HepG2 (cell line): ENCODE results near the gene WDR91. TPM values are rescaled to one million over a fixed set of nuclear protein-coding genes. Genes with fewer than 3 reads are reported as not detected.

ENCODE experiments used
- ATAC-seq: fragments of 200-7000 bp; cut with Tn5 transposase; 3 replicates; pipeline ENCODE4 v1.9.1; 2020; ENCODE audit warnings: mild to moderate bottlenecking, moderate library complexity
- BruUV-seq: library from RNA; stranded (reverse); fragments of 400-500 nt; replicated peaks from 2 replicates; lab custom pipeline; 2021; lab: Mats Ljungman, UMichigan
- CTCF ChIA-PET: fragments of 300-600 bp; formaldehyde crosslinking; extraction: SDS; loops from one replicate; lab custom pipeline; 2021; ENCODE audit warnings: low total read pairs, inconsistent platforms, low intra/inter-chr PET ratio; lab: Yijun Ruan, JAX
- POLR2A ChIA-PET: fragments of 350-600 bp; sonication (Branson Sonifier 250); formaldehyde crosslinking; loops from one replicate; lab custom pipeline; 2020; ENCODE audit warnings: antibody characterized with exemption, inconsistent platforms; lab: Yijun Ruan, JAX
- DNase-seq: peaks from one replicate; pipeline ENCODE4 v3.0.0-alpha.2; 2015; ENCODE audit warnings: low spot score
- FAIRE-seq: peaks from 3 replicates; lab custom pipeline; 2011; peaks lifted over from hg19 to GRCh38; lab: Jason Lieb, UNC
- H2AFZ ChIP-seq: one replicate; pipeline ENCODE4 v1.6.1; 2011; ENCODE audit warnings: low read length, inconsistent platforms
- H3K27ac ChIP-seq: fragments of 300-600 bp; 3 replicates; pipeline ENCODE4 v1.8.0; 2011; ENCODE audit warnings: mixed run types, mild to moderate bottlenecking, mixed read lengths, low read length, inconsistent platforms; ENCODE audit not compliant: insufficient read depth; ENCODE audit errors: extremely low read length
- H3K27me3 ChIP-seq, 2 experiments: fragments of 200-600 bp in 1 of 2; 2 replicates in 1 of 2; 3 replicates in 1 of 2; pipeline versions ENCODE4 v1.6.0 to v1.8.0; 2011; ENCODE audit warnings: low read length in 2 of 2, mild to moderate bottlenecking in 2 of 2, moderate library complexity in 2 of 2, inconsistent platforms in 1 of 2; ENCODE audit not compliant: insufficient read depth in 2 of 2, control insufficient read depth in 1 of 2
- H3K36me3 ChIP-seq, 2 experiments: fragments of 200-600 bp in 1 of 2; replicated peaks in 1 of 2; 2 replicates in 1 of 2; 3 replicates in 1 of 2; pipeline versions ENCODE4 v1.5.1 to v1.8.0; 2011; ENCODE audit warnings: low read length in 2 of 2, inconsistent platforms in 1 of 2; ENCODE audit not compliant: insufficient read depth in 2 of 2, control insufficient read depth in 1 of 2
- H3K4me1 ChIP-seq: 2 replicates; pipeline ENCODE4 v1.5.1; 2012; ENCODE audit warnings: low read length, inconsistent platforms; ENCODE audit not compliant: insufficient read depth
- H3K4me2 ChIP-seq: 2 replicates; pipeline ENCODE4 v1.6.0; 2011; ENCODE audit warnings: low read depth, low read length, inconsistent platforms
- H3K4me3 ChIP-seq, 3 experiments: fragments of 200-600 bp in 1 of 3; sonication (generic), shearing (Covaris generic) in 1 of 3; replicated peaks in 1 of 3; 2 replicates each; pipeline ENCODE4 v1.5.1; 2011 to 2016; ENCODE audit warnings: low read length in 3 of 3, inconsistent platforms in 2 of 3, low read depth in 2 of 3, mild to moderate bottlenecking in 2 of 3, control low read depth in 1 of 3, mixed read lengths in 1 of 3; ENCODE audit not compliant: insufficient read depth in 1 of 3
- H3K79me2 ChIP-seq: one replicate; pipeline ENCODE4 v1.6.1; 2011; ENCODE audit warnings: low read length, inconsistent platforms; ENCODE audit not compliant: insufficient read depth
- H3K9ac ChIP-seq: 2 replicates; pipeline ENCODE4 v1.6.0; 2011; ENCODE audit warnings: mild to moderate bottlenecking, low read depth, low read length, inconsistent platforms; ENCODE audit not compliant: insufficient read depth
- H3K9me3 ChIP-seq: 2 replicates; pipeline ENCODE4 v1.5.1; 2012; ENCODE audit warnings: mild to moderate bottlenecking, low read length
- H4K20me1 ChIP-seq: 2 replicates; pipeline ENCODE4 v1.6.0; 2011; ENCODE audit warnings: inconsistent platforms, mild to moderate bottlenecking, low read length, moderate library complexity; ENCODE audit not compliant: insufficient read depth
- CENPX ChIP-seq: sonication (generic); formaldehyde crosslinking; IDR thresholded peaks from 2 replicates; pipeline ENCODE4 v1.9.0; 2021; ENCODE audit warnings: mild to moderate bottlenecking, missing genetic modification reagents, moderate library complexity
- E2F5 ChIP-seq: sonication (generic); formaldehyde crosslinking; conservative IDR thresholded peaks from 2 replicates; pipeline ENCODE4 v1.4.0; 2020; ENCODE audit warnings: missing genetic modification reagents
- EZH2 ChIP-seq: conservative IDR thresholded peaks from 2 replicates; pipeline ENCODE4 v1.6.1; 2012; ENCODE audit warnings: mild to moderate bottlenecking, low read depth, low read length, moderate library complexity
- GRHL1 ChIP-seq: sonication (generic); formaldehyde crosslinking; conservative IDR thresholded peaks from 2 replicates; pipeline ENCODE4 v1.8.0; 2022; ENCODE audit warnings: missing genetic modification reagents
- PHF20 ChIP-seq: sonication (generic); formaldehyde crosslinking; IDR thresholded peaks from 2 replicates; pipeline ENCODE4 v1.5.0; 2020; ENCODE audit warnings: mild to moderate bottlenecking, missing genetic modification reagents
- SIN3A ChIP-seq: IDR thresholded peaks from 2 replicates; pipeline ENCODE4 v1.6.1; 2011; ENCODE audit warnings: low read depth, mild to moderate bottlenecking, control low read depth, low read length, borderline replicate concordance
- SNRNP70 ChIP-seq: fragments of 200-400 bp; formaldehyde crosslinking; IDR thresholded peaks from 2 replicates; pipeline ENCODE4 v1.6.1; 2017; ENCODE audit warnings: mild to moderate bottlenecking, low read depth, low read length, moderate library complexity
- ZC3H4 ChIP-seq: sonication (generic); formaldehyde crosslinking; IDR thresholded peaks from 2 replicates; pipeline ENCODE4 v1.4.0; 2020; ENCODE audit warnings: missing genetic modification reagents, borderline replicate concordance
- ZFYVE20 ChIP-seq: sonication (generic); formaldehyde crosslinking; IDR thresholded peaks from 2 replicates; pipeline ENCODE4 v1.8.0; 2023; ENCODE audit warnings: low read depth, mild to moderate bottlenecking, moderate library complexity, missing genetic modification reagents, borderline replicate concordance
- ZNF20 ChIP-seq: sonication (generic); formaldehyde crosslinking; IDR thresholded peaks from 2 replicates; pipeline ENCODE4 v1.4.0; 2020; ENCODE audit warnings: mild to moderate bottlenecking, moderate library complexity, missing genetic modification reagents
- ZNF224 ChIP-seq: sonication (generic); formaldehyde crosslinking; IDR thresholded peaks from 2 replicates; pipeline ENCODE4 v1.5.0; 2020; ENCODE audit warnings: mild to moderate bottlenecking, missing genetic modification reagents
- ZNF574 ChIP-seq: sonication (generic); formaldehyde crosslinking; IDR thresholded peaks from 2 replicates; pipeline ENCODE4 v1.4.0; 2020; ENCODE audit warnings: missing genetic modification reagents
- ZNF816 ChIP-seq: sonication (generic); formaldehyde crosslinking; IDR thresholded peaks from 2 replicates; pipeline ENCODE4 v1.8.0; 2022; ENCODE audit warnings: missing genetic modification reagents, mild to moderate bottlenecking, borderline replicate concordance
- ZNF83 ChIP-seq: sonication (generic); formaldehyde crosslinking; IDR thresholded peaks from 2 replicates; pipeline ENCODE4 v1.4.0; 2020; ENCODE audit warnings: missing genetic modification reagents, mild to moderate bottlenecking, borderline replicate concordance
- WGBS: methylation state at CpG from one replicate; pipeline ENCODE4 v1.1.6; 2017; ENCODE audit warnings: low lambda C conversion rate; 5-methylcytosine and 5-hydroxymethylcytosine counted together
- in situ Hi-C: cut with HindIII; loops from 2 replicates; pipeline ENCODE4 v1.10.0; 2017; ENCODE audit warnings: low pct_unique_long_range_greater_than_20kb; ENCODE audit not compliant: extremely low pct_ligation_motif_present
- intact Hi-C: fragments of 100-400 bp; cut with micrococcal nuclease; formaldehyde crosslinking; loops from one replicate; pipeline ENCODE4 v1.10.0; 2022; ENCODE audit not compliant: unreplicated experiment
- polyA plus RNA-seq, 8 experiments: library from polyadenylated mRNA; depleted of rRNA in 3 of 8; stranded (reverse) in 7 of 8; unstranded in 1 of 8; fragments of >200 nt; fragmentation: Illumina TruSeq in 4 of 8; extraction: Trizol in 4 of 8; gene quantifications; 2 replicates each; pipeline versions ENCODE4 v1.2.1 to v1.2.3, GENCODE V29; 2011 to 2016; ENCODE audit warnings: low read depth in 4 of 8, missing spikeins in 1 of 8, mixed read lengths in 1 of 8; ENCODE audit not compliant: insufficient read depth in 1 of 8
- total RNA-seq, 5 experiments: library from RNA; depleted of rRNA; stranded (reverse); fragments of >200 nt; fragmentation: Illumina TruSeq; extraction: Trizol; gene quantifications; 2 replicates each; pipeline ENCODE4 v1.2.3, GENCODE V29; 2016; ENCODE audit warnings: low read depth in 1 of 5

Gene WDR91
- total and polyA plus RNA-seq, 2 of the 13 experiments (the other 11 are each of a cell fraction or from before 2014, with no cell fraction given), result 11.6 to 12.1 TPM

GRCh38 chr7:135192914-135193536 lies 18.3 kb downstream of the WDR91 start:
- Histone ChIP-seq H3K4me2 (no peak overlapping the region), H3K79me2 (no peaks in the 10 kb centered on the region), H3K9ac (no peak overlapping the region)
- intact Hi-C loops, result no loop called here
- in situ Hi-C loops, result no loop called here
- FAIRE-seq, result no peak
- TF ChIP-seq GRHL1 (CRISPR knock-in tag) (no peak), PHF20 (CRISPR knock-in tag) (no peak), ZNF20 (no peak), ZNF574 (CRISPR knock-in tag) (no peak), CENPX (CRISPR knock-in tag) (no peak), ZFYVE20 (CRISPR knock-in tag) (no peak), SNRNP70 (no peak), ZC3H4 (CRISPR knock-in tag) (no peak), SIN3A (no peak), ZNF224 (CRISPR knock-in tag) (no peak), E2F5 (CRISPR knock-in tag) (no peak), EZH2 (no peak), ZNF83 (CRISPR knock-in tag) (no peak), ZNF816 (CRISPR knock-in tag) (no peak)
- TF ChIP-seq, all 625 proteins: peak for 0
- Histone ChIP-seq H3K36me3 (peaks cover 23 to 58% of the 10 kb centered on the region in 2 experiments), H3K27ac (no peak overlapping the region), H3K4me3 (no peak overlapping the region), H4K20me1 (no peaks in the 10 kb centered on the region), H3K27me3 (no peaks in the 10 kb centered on the region), H2AFZ (no peak overlapping the region), H3K9me3 (no peaks in the 10 kb centered on the region), H3K4me1 (peaks cover 12% of the 10 kb centered on the region)
- DNase-seq (no peak), ATAC-seq (peak; percentile 34)
- POLR2A ChIA-PET, result no interaction called here
- BruUV-seq, result no TSS peak
- CTCF ChIA-PET, result no interaction called here
- WGBS, result 95% methylated on average over 9 of the region's 11 CpGs
